ENCODE results near the gene RPS2.

Gene RPS2

GRCh38 chr16:2008631-2009163 lies 44.1 kb upstream of the RPS2 start:
- TF ChIP-seq CTCF (IDR thresholded peaks at IDR 0.05): no peak
- H3K9me3 ChIP-seq: no peaks in the 10 kb centered on the region
- H3K36me3 ChIP-seq: no peaks in the 10 kb centered on the region
- peak overlapping the region; percentile 77 to 82 for H3K4me3 ChIP-seq (ENCODE audit: low read depth in 1 of 2, low read length in 1 of 2)
- H3K27ac ChIP-seq: peak overlapping the region; percentile 72
- H3K4me1 ChIP-seq (ENCODE audit: control insufficient read depth in 1 of 2, insufficient read depth in 1 of 2, low read depth in 1 of 2, low read length in 1 of 2): peaks cover 36 to 49% of the 10 kb centered on the region in 2 experiments
- peaks cover 6% of the 10 kb centered on the region for H3K27me3 ChIP-seq

- Histone ChIP-seq H3K4me3 (ENCODE audit: low read depth in 1 of 2, low read length in 1 of 2) (peak overlapping the region in 1 of 2 experiments; percentile 77), H3K4me1 (ENCODE audit: control insufficient read depth in 1 of 2, insufficient read depth in 1 of 2, low read depth in 1 of 2, low read length in 1 of 2) (peaks cover 36 to 52% of the 10 kb centered on the region in 2 experiments), H3K27ac (no peak overlapping the region), H3K9me3 (no peaks in the 10 kb centered on the region), H3K36me3 (peaks cover 3% of the 10 kb centered on the region), H3K27me3 (peaks cover 6% of the 10 kb centered on the region)
- no peak for TF ChIP-seq CTCF (IDR thresholded peaks at IDR 0.05)
Observed at GRCh38 chr16:2008009-2008526, 43.4 kb upstream of the RPS2 start.

GRCh38 chr16:2007081-2007836 lies 42.6 kb upstream of the RPS2 start:
- no peak for TF ChIP-seq CTCF (IDR thresholded peaks at IDR 0.05)
- H3K27ac ChIP-seq: no peak overlapping the region
- no peak overlapping the region for H3K4me3 ChIP-seq (ENCODE audit: low read depth in 1 of 2, low read length in 1 of 2)
- H3K27me3 ChIP-seq: peaks cover 6% of the 10 kb centered on the region
- no peaks in the 10 kb centered on the region for H3K9me3 ChIP-seq
- peaks cover 11% of the 10 kb centered on the region for H3K36me3 ChIP-seq
- H3K4me1 ChIP-seq (ENCODE audit: control insufficient read depth in 1 of 2, insufficient read depth in 1 of 2, low read depth in 1 of 2, low read length in 1 of 2): peaks cover 36 to 52% of the 10 kb centered on the region in 2 experiments

- Histone ChIP-seq H3K9me3 (no peaks in the 10 kb centered on the region), H3K4me3 (ENCODE audit: low read depth in 1 of 2, low read length in 1 of 2) (no peak overlapping the region), H3K27me3 (peaks cover 6% of the 10 kb centered on the region), H3K27ac (no peak overlapping the region), H3K36me3 (peaks cover 20% of the 10 kb centered on the region), H3K4me1 (ENCODE audit: control insufficient read depth in 1 of 2, insufficient read depth in 1 of 2, low read depth in 1 of 2, low read length in 1 of 2) (peaks cover 36 to 52% of the 10 kb centered on the region in 2 experiments)
- TF ChIP-seq CTCF (IDR thresholded peaks at IDR 0.05): no peak
Observed at GRCh38 chr16:2006317-2006716, 41.7 kb upstream of the RPS2 start.

GRCh38 chr16:2005646-2006045 lies 41.0 kb upstream of the RPS2 start:
- H3K27ac ChIP-seq: no peak overlapping the region
- no peak for TF ChIP-seq CTCF (IDR thresholded peaks at IDR 0.05)
- H3K4me3 ChIP-seq (ENCODE audit: low read depth in 1 of 2, low read length in 1 of 2): no peak overlapping the region
- H3K36me3 ChIP-seq: peaks cover 27% of the 10 kb centered on the region
- H3K9me3 ChIP-seq: no peaks in the 10 kb centered on the region
- H3K27me3 ChIP-seq: peaks cover 6% of the 10 kb centered on the region
- H3K4me1 ChIP-seq (ENCODE audit: control insufficient read depth in 1 of 2, insufficient read depth in 1 of 2, low read depth in 1 of 2, low read length in 1 of 2): peaks cover 36 to 52% of the 10 kb centered on the region in 2 experiments

All from neutrophil (primary cell).